ENCODE data around the gene ISG20L2.

The ISG20L2 gene

GRCh38 chr1:156740237-156740740 is 11.7 kb upstream of the ISG20L2 start:
- no peak for DNase-seq

GRCh38 chr1:156738916-156739315 is 10.3 kb upstream of the ISG20L2 start:
- DNase-seq = no peak

- DNase-seq = no peak
Measured at GRCh38 chr1:156738407-156738806, 9.8 kb upstream of the ISG20L2 start.

- DNase-seq = no peak
Measured at GRCh38 chr1:156733989-156734584, 5.5 kb upstream of the ISG20L2 start.

GRCh38 chr1:156727926-156728598 is 504 bp downstream of the ISG20L2 start, which contains the start of gene METTL25B:
Gene METTL25B, plus strand, starts transcription at chr1:156728469. Its CDS starts 636 bp downstream, at chr1:156729105.
- DNase-seq = peak; percentile 82

GRCh38 chr1:156727492-156727891 is 1.1 kb downstream of the ISG20L2 start:
- no peak for DNase-seq

GRCh38 chr1:156726549-156727226 is 1.9 kb downstream of the ISG20L2 start:
- no peak for DNase-seq

- peak; percentile 68 for DNase-seq
Measured at GRCh38 chr1:156725683-156726280, 2.8 kb downstream of the ISG20L2 start.

GRCh38 chr1:156721535-156721934 is 7.0 kb downstream of the ISG20L2 start:
- DNase-seq = no peak

GRCh38 chr1:156721131-156721530 is 7.4 kb downstream of the ISG20L2 start:
- no peak for DNase-seq

- no peak for DNase-seq
Measured at GRCh38 chr1:156717351-156717750, 11.2 kb downstream of the ISG20L2 start.

- no peak for DNase-seq
Measured at GRCh38 chr1:156714830-156715229, 13.7 kb downstream of the ISG20L2 start.

- no peak for DNase-seq
Measured at GRCh38 chr1:156712626-156713025, 15.9 kb downstream of the ISG20L2 start.

GRCh38 chr1:156711011-156711817 is 17.4 kb downstream of the ISG20L2 start:
- no peak for DNase-seq

GRCh38 chr1:156709757-156710489 is 18.6 kb downstream of the ISG20L2 start:
- no peak for DNase-seq

GRCh38 chr1:156709031-156709430 is 19.5 kb downstream of the ISG20L2 start:
- no peak for DNase-seq

GRCh38 chr1:156708218-156708661 is 20.3 kb downstream of the ISG20L2 start:
- no peak for DNase-seq

- DNase-seq = no peak
Measured at GRCh38 chr1:156707417-156708217, 20.9 kb downstream of the ISG20L2 start.

GRCh38 chr1:156706657-156707416 is 21.7 kb downstream of the ISG20L2 start:
- DNase-seq = no peak
